Right ventricle myocardium inferior (tissue), 1 donor: ENCODE data around the gene PICK1. TPM values are rescaled to one million over a fixed set of nuclear protein-coding genes. Genes with fewer than 3 reads are reported as not detected.

ENCODE experiments used
- ATAC-seq: fragments of 200-7000 bp; cut with Tn5 transposase; one replicate; pipeline ENCODE4 v1.9.1; 2020; ENCODE audit warnings: mild to moderate bottlenecking, moderate library complexity
- DNase-seq: peaks from one replicate; pipeline ENCODE4 v3.0.0; 2021; ENCODE audit errors: missing footprints
- intact Hi-C: fragments of 100-400 bp; cut with DNase I; formaldehyde crosslinking; loops from one replicate; pipeline ENCODE4 v1.11.0; 2022
- long read RNA-seq: library from polyadenylated mRNA; unstranded; transcript quantifications from one replicate; pipeline ENCODE4 v2.0.0, GENCODE V29; 2021
- total RNA-seq: library from RNA; stranded (reverse); fragmentation: NEBNext Ultra II Directional; extraction: Animal tissue kit (Norgen Biotek cat#: 25700); gene quantifications from one replicate; pipeline ENCODE4 v1.2.1, GENCODE V29; 2021
- donor health status: DM: no; HTN: yes; CAD: no; lungs with severe emphysema.

The PICK1 gene
- 20.9 TPM for total RNA-seq
- long read RNA-seq, transcript PICK1-201 (13 exons, 2,055 nt): major isoform, 5 of 21 reads
- long read RNA-seq, partial matches to known transcripts: 4 of 21 reads
- long read RNA-seq, other reads (novel, unspliced or antisense): 8 of 21 reads

DNA sequence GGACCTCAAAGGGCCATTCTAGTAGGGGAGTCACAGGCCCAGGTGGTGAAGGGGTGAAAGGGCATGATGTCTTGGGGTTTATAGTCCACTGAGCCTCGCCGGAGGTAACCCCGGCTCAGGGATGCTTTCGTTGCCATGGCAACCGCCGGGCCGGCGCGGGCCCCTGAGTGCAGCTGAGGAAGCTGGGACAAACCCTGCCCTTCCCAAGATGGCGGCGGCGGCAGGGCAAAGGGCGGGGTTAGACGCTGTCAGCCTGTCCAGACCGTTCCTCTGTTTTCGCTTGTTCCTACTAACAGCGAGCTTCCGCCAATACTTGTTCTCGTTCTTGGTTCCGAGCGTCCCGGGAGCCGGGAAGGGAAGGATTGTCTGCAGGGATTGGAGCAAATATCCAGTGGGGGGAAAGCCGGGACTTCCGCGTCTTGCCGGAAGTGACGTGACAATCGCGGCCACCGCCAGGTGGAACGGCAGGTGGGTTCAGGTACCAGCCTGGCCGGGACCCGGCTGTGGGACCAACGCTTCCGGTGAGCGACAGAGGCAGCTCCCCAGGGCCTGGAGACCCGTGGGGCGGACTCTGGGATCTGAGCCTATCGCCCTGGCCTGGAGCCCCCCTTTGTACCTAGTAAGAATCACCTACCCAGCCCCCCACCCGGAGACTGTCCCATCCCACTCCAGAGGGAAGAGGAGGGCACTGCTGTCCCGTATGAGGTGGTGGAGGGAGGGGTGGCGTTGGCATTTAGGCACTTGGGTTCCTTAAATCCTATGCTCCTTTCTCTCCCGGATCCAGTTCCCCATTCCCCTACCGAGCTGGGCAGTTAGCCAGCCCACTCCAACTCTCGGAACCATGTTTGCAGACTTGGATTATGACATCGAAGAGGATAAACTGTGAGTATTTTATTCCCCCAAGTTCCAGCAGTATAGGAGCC is at the start of gene PICK1:
Gene PICK1 (plus strand): TSS at position 436 of the 923 bp plus-strand sequence. CDS start 406 bp downstream, at position 842.
- peak; percentile 90 for ATAC-seq
- intact Hi-C loops: loop anchor here (5.0 kb wide), 1 partner anchor 450 kb away; the partner anchor contains the start of gene DDX17

DNA sequence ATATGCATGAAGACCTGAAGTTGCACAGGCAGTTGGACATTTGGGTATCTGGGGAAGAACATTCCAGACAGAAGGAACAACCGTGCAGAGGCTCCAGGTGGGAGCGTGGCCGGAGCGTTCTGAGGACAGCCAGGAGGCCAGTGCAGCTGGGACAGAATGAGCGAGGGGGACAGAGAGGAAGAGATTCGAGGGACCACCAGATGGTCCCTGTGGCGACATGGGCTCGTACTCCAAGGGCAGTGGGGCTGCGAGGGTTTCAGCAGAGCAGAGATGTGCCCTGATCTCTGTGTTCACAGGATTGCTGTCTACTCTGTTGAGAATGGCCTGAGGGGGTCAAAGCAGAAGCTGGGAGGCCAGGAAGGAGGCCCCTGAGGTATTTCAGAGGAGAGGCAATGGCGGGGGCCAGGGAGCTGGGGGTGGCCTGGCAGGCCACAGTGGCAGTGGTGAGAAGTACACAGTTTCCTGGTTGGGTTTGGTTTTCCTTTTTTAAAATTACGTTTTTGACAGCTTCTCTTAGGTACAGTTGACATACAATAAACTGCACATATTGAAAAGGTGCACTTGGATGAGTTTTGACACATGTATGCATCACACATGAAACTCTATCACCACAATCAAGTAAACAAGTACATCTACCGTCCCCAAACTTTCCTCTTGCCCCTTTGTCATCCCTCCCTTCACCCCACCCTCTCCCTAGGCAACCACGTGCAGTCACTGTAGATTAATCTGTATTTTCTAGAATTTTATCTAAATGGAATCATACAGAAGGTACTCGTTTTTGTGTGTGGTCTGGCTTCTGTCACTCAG is 48.0 kb upstream of the PICK1 start:
- ATAC-seq (no peak), DNase-seq (peak; percentile 53)
- intact Hi-C loops: no loop called here

More for the DNA sequence above, at the start of gene PICK1:
- peak; percentile 89 for DNase-seq

- intact Hi-C loops: no loop called here
- ATAC-seq: no peak
- no peak for DNase-seq
Observed at GRCh38 chr22:38012604-38013072, 44.6 kb upstream of the PICK1 start.

DNA sequence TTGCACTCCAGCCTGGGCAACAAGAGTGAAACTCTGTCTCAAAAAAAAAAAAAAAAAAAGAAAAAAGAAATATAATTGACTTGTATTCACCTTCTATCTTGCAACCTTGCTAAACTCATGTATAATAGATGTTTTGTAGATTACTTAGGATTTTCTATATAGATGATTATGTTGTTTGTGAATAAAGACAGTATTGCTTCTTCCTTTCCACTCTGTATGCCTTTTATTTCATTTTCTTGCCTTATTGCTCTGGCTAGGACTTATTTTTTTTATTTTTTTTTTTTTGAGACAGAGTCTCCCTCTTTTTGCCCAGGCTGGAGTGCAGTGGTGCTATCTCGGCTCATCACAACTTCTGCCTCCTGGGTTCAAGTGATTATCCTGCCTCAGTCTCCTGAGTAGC is 43.1 kb upstream of the PICK1 start:
- intact Hi-C loops: no loop called here
- no peak for DNase-seq
- no peak for ATAC-seq

DNA sequence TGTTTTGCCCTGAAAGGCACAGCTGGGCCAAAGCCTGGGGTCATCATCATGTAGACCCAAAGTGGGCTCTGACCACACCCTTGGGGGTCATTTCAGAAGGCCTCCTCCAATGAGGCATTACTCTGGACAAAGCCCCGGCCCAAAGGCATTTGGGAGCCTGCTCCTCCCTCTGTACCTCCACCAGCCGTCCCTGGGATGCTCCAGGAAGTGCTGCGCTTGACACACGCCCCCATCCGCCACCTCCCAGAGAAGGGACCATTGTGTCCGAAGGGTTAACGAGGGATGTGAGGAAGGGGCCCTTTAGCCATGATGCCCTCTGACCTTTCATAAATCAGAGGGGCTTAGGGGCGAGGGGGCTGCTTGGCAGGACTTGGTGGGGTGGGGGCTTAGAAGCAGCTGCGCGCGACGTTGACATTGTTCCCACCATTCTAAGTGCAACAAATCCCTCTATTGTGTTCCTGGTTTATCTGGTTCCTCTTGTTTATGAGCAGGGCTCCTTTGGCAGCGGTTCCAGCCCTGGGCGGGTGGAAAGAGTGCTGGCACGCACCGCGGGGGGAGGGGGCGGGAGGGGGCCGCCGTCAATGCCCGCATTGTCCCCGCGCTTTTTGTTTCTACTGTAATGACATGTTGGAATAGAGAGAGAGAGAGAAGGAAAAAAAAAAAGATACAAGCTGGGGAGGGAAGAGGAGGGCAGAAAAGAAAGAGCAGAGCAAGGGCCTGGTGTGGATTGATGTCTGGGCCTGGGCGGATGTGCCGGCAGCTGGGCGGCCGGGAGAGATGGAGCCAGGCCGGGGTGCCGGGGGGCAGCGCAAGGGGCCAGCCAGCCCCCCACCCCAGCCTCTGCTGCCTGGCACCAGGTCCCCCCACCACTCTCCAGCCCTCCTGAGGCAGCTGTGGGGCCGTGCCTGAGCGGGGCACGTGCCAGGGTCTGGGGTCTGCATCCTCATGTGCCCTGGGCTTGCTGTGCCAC is 40.7 kb upstream of the PICK1 start:
- DNase-seq: peak; percentile 67
- intact Hi-C loops: no loop called here
- ATAC-seq: peak; percentile 35

- peak; percentile 84 for ATAC-seq
- intact Hi-C loops: no loop called here
- DNase-seq: peak; percentile 91
Observed at GRCh38 chr22:38017272-38017920, 39.8 kb upstream of the PICK1 start.

- ATAC-seq (no peak), DNase-seq (peak; percentile 9)
Observed at GRCh38 chr22:38017939-38018885, 39.0 kb upstream of the PICK1 start.

GRCh38 chr22:38018938-38019827 is 38.0 kb upstream of the PICK1 start:
- peak; percentile 43 for DNase-seq
- intact Hi-C loops: no loop called here
- ATAC-seq: no peak

More at GRCh38 chr22:38017939-38018885, 39.0 kb upstream of the PICK1 start:
- intact Hi-C loops: no loop called here

- intact Hi-C loops: no loop called here
- DNase-seq (no peak), ATAC-seq (no peak)
Observed at GRCh38 chr22:38021206-38021605, 36.0 kb upstream of the PICK1 start.

- no peak for ATAC-seq
- intact Hi-C loops: no loop called here
- no peak for DNase-seq
Observed at GRCh38 chr22:38023045-38023444, 34.2 kb upstream of the PICK1 start.

DNA sequence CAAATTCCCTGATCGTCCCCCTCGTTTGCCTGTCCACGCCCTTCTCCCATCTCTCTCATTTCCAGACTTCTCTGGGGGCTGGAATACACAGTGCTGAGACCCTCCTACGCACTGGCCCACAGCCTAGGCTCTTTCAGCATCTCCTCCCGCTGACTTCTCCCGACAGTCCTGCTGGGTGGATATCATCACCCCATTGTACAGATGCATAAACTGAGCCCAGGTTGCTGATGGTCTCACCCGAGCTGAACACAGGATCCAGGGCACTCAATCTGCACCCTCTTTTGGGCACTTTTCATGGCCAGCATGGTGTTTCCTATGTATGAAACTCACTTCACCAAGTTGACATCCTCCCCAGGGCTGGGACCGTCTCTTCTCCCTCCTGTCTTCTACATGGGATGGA is 31.7 kb upstream of the PICK1 start:
- DNase-seq: peak; percentile 35
- ATAC-seq: no peak
- intact Hi-C loops: no loop called here

DNA sequence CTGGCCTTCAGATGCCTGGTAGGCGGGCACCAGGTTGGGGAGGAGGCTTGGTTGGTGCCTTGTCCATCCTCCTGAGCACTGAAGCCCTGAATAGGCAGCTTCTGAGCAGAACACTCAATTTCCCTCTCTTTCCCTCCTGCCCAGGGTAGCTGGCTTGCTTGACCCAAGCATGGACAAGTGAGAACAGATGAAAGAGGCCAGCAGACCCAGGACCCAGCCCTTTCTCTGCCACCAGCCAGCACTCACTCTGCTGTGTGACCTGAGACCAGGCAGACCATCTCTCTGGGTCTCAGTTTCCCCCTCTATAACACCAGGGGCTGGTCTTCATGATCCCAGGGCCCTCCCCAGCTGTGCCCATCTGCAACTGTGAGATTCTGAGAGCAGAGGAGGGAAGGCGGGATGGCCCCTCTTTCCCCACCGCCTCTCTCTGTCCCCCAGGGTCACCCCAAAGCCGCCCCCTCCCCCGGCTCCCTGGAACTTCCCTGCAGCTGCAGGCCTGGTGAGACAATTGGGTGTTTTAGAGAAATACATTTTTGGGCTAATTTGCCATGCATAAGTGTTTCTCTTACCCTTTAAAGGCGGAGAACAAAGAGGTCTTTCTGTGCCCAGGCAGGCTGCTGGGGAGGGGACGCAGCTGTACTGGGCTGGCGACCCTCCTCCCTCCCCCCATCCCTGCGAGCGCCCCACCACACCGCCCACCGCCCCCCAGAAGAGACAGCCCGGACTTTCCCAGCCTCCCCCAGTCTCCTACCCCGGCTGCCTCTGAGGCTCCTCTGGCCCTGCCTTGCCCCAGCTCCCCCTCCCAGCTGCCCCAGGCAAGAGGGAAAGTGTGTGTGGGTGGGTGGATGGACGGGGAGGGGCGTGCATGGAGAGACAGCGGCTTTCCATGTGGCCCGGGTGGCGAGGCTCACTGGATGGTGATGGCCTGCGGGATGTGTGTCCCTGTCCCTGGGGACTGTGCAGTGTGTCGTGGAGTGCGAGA is 30.8 kb upstream of the PICK1 start:
- ATAC-seq: no peak
- DNase-seq: peak; percentile 16
- intact Hi-C loops: no loop called here

GRCh38 chr22:38027487-38027886 is 29.7 kb upstream of the PICK1 start:
- intact Hi-C loops: no loop called here
- DNase-seq: peak; percentile 66
- ATAC-seq: no peak

- intact Hi-C loops: no loop called here
- peak; percentile 54 for DNase-seq
- ATAC-seq: no peak
Observed at GRCh38 chr22:38028344-38029130, 28.7 kb upstream of the PICK1 start.
